GM23338 (cell line): ENCODE measurements around the gene SERPINA9. TPM values are rescaled to one million over a fixed set of nuclear protein-coding genes. Genes with fewer than 3 reads are reported as not detected.

ENCODE experiments used
- ATAC-seq: fragments of 200-7000 bp; cut with Tn5 transposase; 3 replicates; pipeline ENCODE4 v1.9.1; 2020
- DNase-seq: peaks from one replicate; pipeline ENCODE4 v3.0.0-alpha.2; 2015; ENCODE audit warnings: low spot score
- H2AFZ ChIP-seq: fragments of 200-600 bp; sonication (generic); 2 replicates; pipeline ENCODE4 v1.8.0; 2016; ENCODE audit warnings: antibody characterized with exemption, mild to moderate bottlenecking, moderate library complexity
- H3F3A ChIP-seq: fragments of 200-600 bp; sonication (generic); replicated peaks from 2 replicates; pipeline ENCODE4 v1.8.0; 2017; ENCODE audit warnings: antibody characterized with exemption, mixed run types, low read depth
- H3K27ac ChIP-seq: fragments of 200-600 bp; sonication (generic); 2 replicates; pipeline ENCODE4 v1.6.1; 2016; ENCODE audit warnings: low read depth
- H3K27me3 ChIP-seq: fragments of 200-600 bp; sonication (generic); 2 replicates; pipeline ENCODE4 v1.8.0; 2016; ENCODE audit warnings: mild to moderate bottlenecking, mixed run types, moderate library complexity; ENCODE audit not compliant: insufficient read depth
- H3K36me3 ChIP-seq: fragments of 200-600 bp; sonication (generic); 2 replicates; pipeline ENCODE4 v1.8.0; 2016; ENCODE audit warnings: mild to moderate bottlenecking; ENCODE audit not compliant: insufficient read depth
- H3K4me1 ChIP-seq: fragments of 200-600 bp; sonication (generic); 2 replicates; pipeline ENCODE4 v1.8.0; 2016; ENCODE audit warnings: mild to moderate bottlenecking, moderate library complexity; ENCODE audit not compliant: insufficient read depth
- H3K4me2 ChIP-seq: fragments of 200-600 bp; sonication (generic); 2 replicates; pipeline ENCODE4 v1.7.1; 2017; ENCODE audit warnings: mixed run types
- H3K4me3 ChIP-seq: fragments of 200-600 bp; sonication (generic); 2 replicates; pipeline ENCODE4 v1.6.1; 2016; ENCODE audit warnings: mixed run types
- H3K79me2 ChIP-seq: fragments of 200-600 bp; sonication (generic); replicated peaks from 2 replicates; pipeline ENCODE4 v1.8.0; 2017; ENCODE audit warnings: mild to moderate bottlenecking; ENCODE audit not compliant: insufficient read depth
- H3K9me2 ChIP-seq: fragments of 200-600 bp; sonication (generic); 2 replicates; pipeline ENCODE4 v1.8.0; 2017; ENCODE audit not compliant: insufficient read depth
- H4K20me1 ChIP-seq: fragments of 200-600 bp; sonication (generic); replicated peaks from 2 replicates; pipeline ENCODE4 v1.8.0; 2017; ENCODE audit warnings: mild to moderate bottlenecking; ENCODE audit not compliant: insufficient read depth
- H3K27ac Mint-ChIP-seq: 2 replicates; pipeline ENCODE4 v1.8.0; 2020; ENCODE audit warnings: inconsistent platforms, mild to moderate bottlenecking, moderate library complexity, mixed read lengths
- H3K27me3 Mint-ChIP-seq: 3 replicates; pipeline ENCODE4 v1.8.0; 2022; ENCODE audit warnings: low read depth, mild to moderate bottlenecking, moderate library complexity, mixed read lengths, inconsistent platforms; ENCODE audit not compliant: insufficient read depth, poor library complexity
- H3K36me3 Mint-ChIP-seq: 3 replicates; pipeline ENCODE4 v1.8.0; 2021; ENCODE audit warnings: low read depth, mild to moderate bottlenecking, inconsistent platforms, moderate library complexity, mixed read lengths
- H3K4me1 Mint-ChIP-seq: 3 replicates; pipeline ENCODE4 v1.8.0; 2020; ENCODE audit warnings: mild to moderate bottlenecking, inconsistent platforms, mixed read lengths
- H3K4me3 Mint-ChIP-seq: 3 replicates; pipeline ENCODE4 v1.8.0; 2021; ENCODE audit warnings: moderate library complexity, mild to moderate bottlenecking, inconsistent platforms, mixed read lengths
- H3K9me3 Mint-ChIP-seq: 3 replicates; pipeline ENCODE4 v1.8.0; 2020; ENCODE audit warnings: moderate library complexity, mild to moderate bottlenecking, inconsistent platforms, mixed read lengths
- CREB1 ChIP-seq: fragments of 250-450 bp; sonication (Bioruptor Pico); IDR thresholded peaks from 2 replicates; pipeline ENCODE4 v1.5.0; 2020; ENCODE audit warnings: low read depth, mild to moderate bottlenecking, moderate library complexity
- CTCF ChIP-seq, 2 experiments: fragments of 200-600 bp in 1 of 2; sonication (generic) in 1 of 2; conservative IDR thresholded peaks; 2 replicates each; pipeline versions ENCODE4 v1.5.1 to v1.6.1; 2016 to 2017; ENCODE audit warnings: antibody characterized with exemption in 2 of 2, low read depth in 2 of 2, mild to moderate bottlenecking in 2 of 2, moderate library complexity in 1 of 2
- ETS1 ChIP-seq: IDR thresholded peaks from 2 replicates; pipeline ENCODE4 v1.6.1; 2016; ENCODE audit warnings: antibody characterized with exemption
- EZH2 ChIP-seq: fragments of 200-600 bp; sonication (generic); IDR thresholded peaks from one replicate; pipeline ENCODE4 v1.8.0; 2017; ENCODE audit warnings: antibody characterized with exemption, mild to moderate bottlenecking, low read depth; ENCODE audit not compliant: unreplicated experiment
- EZH2phosphoT487 ChIP-seq: fragments of 200-600 bp; sonication (generic); IDR thresholded peaks from one replicate; pipeline ENCODE4 v1.8.1; 2018; ENCODE audit warnings: antibody characterized with exemption; ENCODE audit not compliant: unreplicated experiment
- JUNB ChIP-seq: IDR thresholded peaks from one replicate; pipeline ENCODE4 v1.6.1; 2016; ENCODE audit warnings: antibody characterized with exemption; ENCODE audit not compliant: unreplicated experiment
- NANOG ChIP-seq: IDR thresholded peaks from 2 replicates; pipeline ENCODE4 v1.6.1; 2016; ENCODE audit warnings: antibody characterized with exemption, borderline replicate concordance
- REST ChIP-seq: IDR thresholded peaks from one replicate; pipeline ENCODE4 v1.6.1; 2018; ENCODE audit warnings: antibody characterized with exemption; ENCODE audit not compliant: unreplicated experiment
- ZNF114 ChIP-seq: fragments of 250-450 bp; sonication (Bioruptor Pico); IDR thresholded peaks from 2 replicates; pipeline ENCODE4 v1.5.0; 2020; ENCODE audit warnings: mild to moderate bottlenecking, moderate library complexity
- ZNF331 ChIP-seq: fragments of 250-450 bp; sonication (Bioruptor Pico); IDR thresholded peaks from 2 replicates; pipeline ENCODE4 v1.5.0; 2020; ENCODE audit warnings: low read depth, mild to moderate bottlenecking, moderate library complexity
- ZNF462 ChIP-seq: fragments of 250-450 bp; sonication (Bioruptor Pico); IDR thresholded peaks from 2 replicates; pipeline ENCODE4 v1.5.0; 2020; ENCODE audit warnings: mild to moderate bottlenecking, moderate library complexity
- long read RNA-seq: library from polyadenylated mRNA; unstranded; transcript quantifications from one replicate; pipeline ENCODE4 v2.0.0, GENCODE V29; 2020; ENCODE audit not compliant: unreplicated experiment
- polyA plus RNA-seq: library from polyadenylated mRNA; unstranded; fragments of >200 nt; fragmentation: Nextera tagmentation; extraction: Ambion mirVana; gene quantifications from 2 replicates; pipeline ENCODE4 v1.2.1, GENCODE V29; 2016
- total RNA-seq: library from RNA; depleted of rRNA; stranded (reverse); fragments of >200 nt; shearing (Covaris generic); gene quantifications from 2 replicates; pipeline ENCODE4 v1.2.3, GENCODE V29; 2014; rRNA removed

Gene SERPINA9
- total RNA-seq, result not detected in 2 replicates
- not detected in 2 replicates for polyA plus RNA-seq
- long read RNA-seq, result 0 reads

GRCh38 chr14:94476023-94476422, at the start of gene SERPINA9:
Gene SERPINA9 (minus strand): TSS chr14:94476197. CDS start chr14:94469840, 6,357 bp downstream.
- Histone ChIP-seq H3K27me3 (no peaks in the 10 kb centered on the region), H3F3A (no peaks in the 10 kb centered on the region), H3K27ac (no peak within 1 kb of the TSS), H3K79me2 (no peaks in the 10 kb centered on the region), H3K36me3 (no peaks in the 10 kb centered on the region), H3K4me2 (no peak within 1 kb of the TSS), H3K4me1 (no peaks in the 10 kb centered on the region), H2AFZ (0 out of 2 replicates have a peak within 1 kb of the TSS, but pooled peaks have one; percentile 38), H3K9me2 (0 out of 2 replicates have a peak, but pooled peaks cover 4% of the 10 kb centered on the region), H4K20me1 (no peaks in the 10 kb centered on the region), H3K4me3 (no peak within 1 kb of the TSS)
- DNase-seq (no peak), ATAC-seq (no peak)
- Mint-ChIP-seq H3K27me3 (peaks cover 8% of the 10 kb centered on the region), H3K4me1 (no peaks in the 10 kb centered on the region; the same call in 2 of the 3 replicates), H3K9me3 (peaks cover 32% of the 10 kb centered on the region), H3K4me3 (no peak within 1 kb of the TSS), H3K27ac (no peak within 1 kb of the TSS), H3K36me3 (peaks cover 16% of the 10 kb centered on the region)
- TF ChIP-seq REST, result no peak
- no peak for TF ChIP-seq ZNF114
- no peak for TF ChIP-seq ZNF331 (CRISPR knock-in tag)
- no peak for TF ChIP-seq EZH2
- TF ChIP-seq ETS1, result no peak
- TF ChIP-seq CTCF (conservative IDR thresholded peaks at IDR 0.05; ENCODE audit: low read depth in 2 of 2), result no peak
- no peak for TF ChIP-seq CREB1
- no peak for TF ChIP-seq EZH2phosphoT487
- TF ChIP-seq ZNF462 (CRISPR knock-in tag), result no peak
- no peak for TF ChIP-seq JUNB
- TF ChIP-seq NANOG, result no peak
